Gastrocnemius medialis (tissue), 4 donors: ENCODE results near the gene RABEP2.

Experiments
- CTCF ChIP-seq, 5 experiments: fragments of 450-650 bp in 3 of 5; fragments of 200-600 bp in 2 of 5; sonication (generic) in 2 of 5; IDR thresholded peaks in 4 of 5; conservative IDR thresholded peaks in 1 of 5; 1 replicate in 4 of 5; 2 replicates in 1 of 5; pipeline ENCODE4 v1.5.1; 2016 to 2019; ENCODE audit warnings: antibody characterized with exemption in 5 of 5, mild to moderate bottlenecking in 3 of 5, moderate library complexity in 3 of 5
- POLR2A ChIP-seq, 2 donors: fragments of 450-650 bp; IDR thresholded peaks; one replicate each; pipeline ENCODE4 v1.6.1; 2017; ENCODE audit warnings: antibody characterized with exemption in 2 of 2, mild to moderate bottlenecking in 2 of 2, moderate library complexity in 2 of 2

GRCh38 chr16:28917095-28917494 is 7.9 kb downstream of the RABEP2 start:
- TF ChIP-seq POLR2A (IDR thresholded peaks at IDR 0.05) (no peak), CTCF (IDR thresholded peaks at IDR 0.05 in 4 of 5, conservative IDR thresholded peaks at IDR 0.05 in 1 of 5) (no peak)
